HUES6 (cell line): Measurements from ENCODE around the gene NRXN2.

ENCODE experiments used
- H3K27ac ChIP-seq: 2 replicates; pipeline ENCODE4 v1.7.0; 2013; ENCODE audit warnings: low read depth, mild to moderate bottlenecking, low read length, inconsistent platforms
- H3K27me3 ChIP-seq: 2 replicates; pipeline ENCODE4 v1.6.1; 2013; ENCODE audit warnings: low read length; ENCODE audit not compliant: control insufficient read depth, insufficient read depth
- H3K36me3 ChIP-seq: 2 replicates; pipeline ENCODE4 v1.6.1; 2013; ENCODE audit warnings: low read length; ENCODE audit not compliant: control insufficient read depth, insufficient read depth
- H3K4me1 ChIP-seq: 2 replicates; pipeline ENCODE4 v1.6.1; 2013; ENCODE audit warnings: low read length; ENCODE audit not compliant: control insufficient read depth, insufficient read depth
- H3K4me3 ChIP-seq: 2 replicates; pipeline ENCODE4 v1.5.1; 2013; ENCODE audit warnings: low read depth, low read length
- H3K9ac ChIP-seq: one replicate; pipeline ENCODE4 v1.6.1; 2013; ENCODE audit warnings: mild to moderate bottlenecking, low read length
- H3K9me3 ChIP-seq: 2 replicates; pipeline ENCODE4 v1.6.1; 2013; ENCODE audit warnings: low read depth, low read length; ENCODE audit not compliant: control insufficient read depth, insufficient read depth

The NRXN2 gene

GRCh38 chr11:64757549-64758329 is 34.7 kb upstream of the NRXN2 start:
- Histone ChIP-seq H3K9ac (no peak overlapping the region), H3K27ac (no peak overlapping the region), H3K27me3 (no peaks in the 10 kb centered on the region), H3K36me3 (0 out of 2 replicates have a peak, but pooled peaks cover under 1% of the 10 kb centered on the region), H3K9me3 (no peaks in the 10 kb centered on the region), H3K4me3 (no peak overlapping the region), H3K4me1 (peaks cover 37% of the 10 kb centered on the region)

GRCh38 chr11:64755681-64756361 is 32.8 kb upstream of the NRXN2 start:
- Histone ChIP-seq H3K4me1 (peaks cover 21% of the 10 kb centered on the region), H3K9ac (no peak overlapping the region), H3K4me3 (no peak overlapping the region), H3K9me3 (no peaks in the 10 kb centered on the region), H3K27ac (no peak overlapping the region), H3K27me3 (no peaks in the 10 kb centered on the region), H3K36me3 (no peaks in the 10 kb centered on the region)

GRCh38 chr11:64754919-64755662 is 32.1 kb upstream of the NRXN2 start:
- Histone ChIP-seq H3K36me3 (no peaks in the 10 kb centered on the region), H3K4me1 (peaks cover 14% of the 10 kb centered on the region), H3K9me3 (no peaks in the 10 kb centered on the region), H3K27ac (no peak overlapping the region), H3K27me3 (no peaks in the 10 kb centered on the region), H3K9ac (no peak overlapping the region), H3K4me3 (no peak overlapping the region)

GRCh38 chr11:64754124-64754918 is 31.3 kb upstream of the NRXN2 start:
- no peak overlapping the region for H3K4me3 ChIP-seq
- H3K4me1 ChIP-seq = peaks cover 6% of the 10 kb centered on the region
- no peak overlapping the region for H3K9ac ChIP-seq
- H3K36me3 ChIP-seq = no peaks in the 10 kb centered on the region
- H3K9me3 ChIP-seq = no peaks in the 10 kb centered on the region
- no peaks in the 10 kb centered on the region for H3K27me3 ChIP-seq
- no peak overlapping the region for H3K27ac ChIP-seq

GRCh38 chr11:64753380-64754123 is 30.6 kb upstream of the NRXN2 start:
- Histone ChIP-seq H3K27ac (no peak overlapping the region), H3K4me3 (no peak overlapping the region), H3K9ac (no peak overlapping the region), H3K4me1 (peaks cover 4% of the 10 kb centered on the region), H3K27me3 (no peaks in the 10 kb centered on the region), H3K36me3 (no peaks in the 10 kb centered on the region), H3K9me3 (no peaks in the 10 kb centered on the region)

- peaks cover 4% of the 10 kb centered on the region for H3K4me1 ChIP-seq
- no peaks in the 10 kb centered on the region for H3K9me3 ChIP-seq
- H3K36me3 ChIP-seq = no peaks in the 10 kb centered on the region
- H3K27ac ChIP-seq = no peak overlapping the region
- H3K27me3 ChIP-seq = no peaks in the 10 kb centered on the region
- no peak overlapping the region for H3K4me3 ChIP-seq
- no peak overlapping the region for H3K9ac ChIP-seq
Observed at GRCh38 chr11:64753019-64753379, 30.0 kb upstream of the NRXN2 start.

- H3K4me3 ChIP-seq = no peak overlapping the region
- no peak overlapping the region for H3K27ac ChIP-seq
- no peaks in the 10 kb centered on the region for H3K36me3 ChIP-seq
- H3K9ac ChIP-seq = no peak overlapping the region
- peaks cover 4% of the 10 kb centered on the region for H3K4me1 ChIP-seq
- H3K9me3 ChIP-seq = no peaks in the 10 kb centered on the region
- H3K27me3 ChIP-seq = no peaks in the 10 kb centered on the region
Observed at GRCh38 chr11:64752175-64752970, 29.4 kb upstream of the NRXN2 start.

GRCh38 chr11:64751580-64751979 is 28.6 kb upstream of the NRXN2 start:
- Histone ChIP-seq H3K27ac (no peak overlapping the region), H3K4me3 (no peak overlapping the region), H3K27me3 (peaks cover 4% of the 10 kb centered on the region; the same call in 1 of the 2 replicates), H3K4me1 (peaks cover 4% of the 10 kb centered on the region), H3K9me3 (no peaks in the 10 kb centered on the region), H3K9ac (no peak overlapping the region), H3K36me3 (no peaks in the 10 kb centered on the region)

GRCh38 chr11:64751136-64751535 is 28.1 kb upstream of the NRXN2 start:
- Histone ChIP-seq H3K27me3 (peaks cover 7% of the 10 kb centered on the region; the same call in 1 of the 2 replicates), H3K4me3 (no peak overlapping the region), H3K36me3 (no peaks in the 10 kb centered on the region), H3K9me3 (no peaks in the 10 kb centered on the region), H3K4me1 (peaks cover 4% of the 10 kb centered on the region), H3K9ac (no peak overlapping the region), H3K27ac (no peak overlapping the region)
